HUDEP-2 (cell line): Measurements from ENCODE around the gene KCNK4.

Experiments used
- DNase-seq, 76 experiments: peaks; one replicate each; lab custom pipeline; 2025; ENCODE audit not compliant: unreplicated experiment in 76 of 76; lab: John Stamatoyannopoulos, UW

The KCNK4 gene

GRCh38 chr11:64252003-64252872, 38.9 kb upstream of the KCNK4 start:
- peak in 18 of 76 experiments; percentile 5 to 37 (median 25) for DNase-seq

GRCh38 chr11:64253043-64253442, 38.1 kb upstream of the KCNK4 start:
- DNase-seq, result no peak

- DNase-seq, result peak in 61 of 76 experiments; percentile 19 to 79 (median 60)
These were observed 37.6 kb upstream of the KCNK4 start for GRCh38 chr11:64253481-64253880.

- DNase-seq, result no peak
These were observed 36.8 kb upstream of the KCNK4 start for GRCh38 chr11:64254326-64254725.

GRCh38 chr11:64255135-64256128, 35.7 kb upstream of the KCNK4 start:
- DNase-seq, result no peak

GRCh38 chr11:64256300-64256699, 34.8 kb upstream of the KCNK4 start:
- DNase-seq, result no peak

GRCh38 chr11:64258356-64258755, 32.7 kb upstream of the KCNK4 start:
- DNase-seq, result no peak

- no peak for DNase-seq
These were observed 32.1 kb upstream of the KCNK4 start for GRCh38 chr11:64258946-64259532.

GRCh38 chr11:64259533-64260067, 31.5 kb upstream of the KCNK4 start:
- DNase-seq, result no peak

- DNase-seq, result no peak
These were observed 30.9 kb upstream of the KCNK4 start for GRCh38 chr11:64260147-64260708.

GRCh38 chr11:64261556-64262080, 29.5 kb upstream of the KCNK4 start:
- DNase-seq, result no peak

- no peak for DNase-seq
These were observed 28.7 kb upstream of the KCNK4 start for GRCh38 chr11:64262271-64263002.

- no peak for DNase-seq
These were observed 27.8 kb upstream of the KCNK4 start for GRCh38 chr11:64263021-64263946.

GRCh38 chr11:64263947-64264317, 27.2 kb upstream of the KCNK4 start:
- no peak for DNase-seq

GRCh38 chr11:64264371-64264852, 26.7 kb upstream of the KCNK4 start:
- no peak for DNase-seq

- no peak for DNase-seq
These were observed 25.6 kb upstream of the KCNK4 start for GRCh38 chr11:64265176-64266160.

- no peak for DNase-seq
These were observed 24.8 kb upstream of the KCNK4 start for GRCh38 chr11:64266339-64266738.
